HG03565 (cell line): Measurements from ENCODE around the gene RAC3.

Source experiments
- ATAC-seq: cut with Tn5 transposase; IDR thresholded peaks from one replicate; pipeline ENCODE4 v1.9.1; 2021; ENCODE audit warnings: mild to moderate bottlenecking, moderate library complexity; ENCODE audit not compliant: unreplicated experiment

RAC3 gene

GRCh38 chr17:82022310-82022980 is 9.0 kb upstream of the RAC3 start, which contains the start of gene CENPX:
Gene CENPX (minus strand): TSS chr17:82022878. CDS start chr17:82022861, 17 bp downstream.
- ATAC-seq = peak; percentile 9

DNA sequence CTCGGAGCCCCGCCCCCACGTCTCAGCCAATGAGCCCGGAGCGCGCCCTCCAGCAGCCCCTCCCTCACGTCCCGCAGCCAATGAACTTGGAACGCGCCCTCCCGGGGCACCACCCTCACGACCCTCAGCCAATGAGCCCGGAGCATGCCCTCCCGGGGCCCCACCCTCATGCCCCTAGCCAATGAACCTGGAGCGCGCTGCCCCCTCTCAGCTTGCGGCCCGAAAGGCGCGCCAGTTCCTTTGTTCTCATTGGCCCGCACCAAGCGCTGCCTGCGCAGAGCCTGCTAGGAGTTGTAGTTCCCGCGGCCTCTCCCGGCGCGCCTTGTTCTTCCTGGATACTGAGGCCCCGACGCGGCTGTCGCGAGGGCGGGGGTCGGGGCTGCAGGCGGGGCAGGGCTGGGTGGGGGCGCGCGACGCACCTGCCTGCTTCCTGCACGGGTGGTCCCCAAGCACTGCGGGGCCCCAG is 8.5 kb upstream of the RAC3 start, which contains the start of gene LRRC45:
Gene LRRC45, plus strand, starts transcription at position 325 of the 466 bp plus-strand sequence. CDS start 339 bp downstream, outside the sequence.
- ATAC-seq = peak; percentile 71

DNA sequence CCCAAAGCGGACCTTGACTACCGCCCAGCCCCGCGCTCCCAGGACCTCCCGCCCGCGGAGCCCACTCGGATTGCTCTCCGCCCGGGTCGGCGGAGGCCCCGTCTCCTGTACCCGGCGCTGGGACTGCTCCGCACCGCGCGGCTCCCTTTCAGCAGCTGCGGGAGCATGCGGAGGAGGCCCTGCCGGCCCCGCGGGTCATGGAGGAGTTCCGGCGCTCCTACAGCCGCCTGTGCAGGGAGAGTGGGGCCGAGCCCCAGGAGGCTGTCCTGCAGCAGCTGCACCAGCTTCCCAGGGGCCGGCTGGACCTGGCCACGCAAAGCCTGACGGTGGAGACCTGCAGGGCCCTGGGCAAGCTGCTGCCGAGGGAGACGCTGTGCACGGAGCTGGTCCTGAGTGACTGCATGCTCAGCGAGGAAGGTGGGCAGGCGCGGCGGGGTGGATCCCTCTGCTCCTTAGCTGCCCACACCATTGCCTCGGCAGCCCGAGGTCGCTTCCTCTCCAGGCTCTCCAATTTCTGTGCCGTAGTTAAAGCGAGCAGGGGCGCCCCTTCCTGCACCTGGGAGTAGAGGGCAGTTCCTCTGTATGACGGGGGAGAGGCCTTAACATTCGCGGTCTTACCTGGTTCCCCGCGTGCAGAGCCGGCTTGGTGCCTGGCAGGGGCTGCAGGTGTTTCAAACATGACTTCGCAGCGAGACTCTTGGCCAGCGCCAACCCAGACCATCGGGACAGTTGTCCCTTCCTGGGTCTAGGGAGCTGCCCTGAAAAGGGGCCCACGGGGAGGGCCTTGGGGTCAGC is 7.8 kb upstream of the RAC3 start:
- peak; percentile 7 for ATAC-seq

GRCh38 chr17:82024859-82025258 is 6.6 kb upstream of the RAC3 start:
- ATAC-seq = no peak

DNA sequence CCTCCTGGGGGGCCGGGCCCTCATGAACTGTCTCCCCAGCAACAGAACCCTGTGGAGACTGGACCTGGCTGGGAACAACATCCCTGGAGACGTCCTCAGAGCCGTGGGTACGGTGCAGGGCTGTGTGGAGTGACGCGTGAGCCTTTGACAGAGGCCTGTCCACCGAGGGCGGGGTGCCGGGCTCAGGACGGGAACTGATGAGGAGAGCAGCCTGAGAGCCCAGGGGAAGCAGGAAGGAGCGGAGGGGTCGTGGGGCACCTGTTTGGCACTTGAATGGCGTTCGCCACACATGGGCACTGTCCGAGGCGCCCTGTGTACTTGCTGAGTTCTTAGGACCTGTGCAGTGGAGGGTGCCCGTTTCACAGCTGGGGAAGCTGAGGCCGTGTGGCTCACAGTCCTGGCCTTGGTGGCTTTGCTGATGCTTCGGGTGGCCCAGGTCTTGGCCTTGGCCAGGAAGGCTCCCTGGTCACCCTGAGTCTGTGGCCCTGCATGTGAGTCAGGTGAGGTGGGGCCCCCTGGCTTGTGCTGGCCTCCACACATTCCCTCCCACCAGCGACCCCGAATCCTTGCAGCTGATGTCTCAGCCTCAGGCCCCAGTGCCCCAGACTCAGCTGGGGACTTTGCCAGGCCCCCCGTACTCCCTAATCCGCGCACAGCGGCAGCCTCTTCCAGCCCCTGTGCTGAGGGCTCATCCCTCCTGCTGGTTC is 5.9 kb upstream of the RAC3 start:
- ATAC-seq = no peak

DNA sequence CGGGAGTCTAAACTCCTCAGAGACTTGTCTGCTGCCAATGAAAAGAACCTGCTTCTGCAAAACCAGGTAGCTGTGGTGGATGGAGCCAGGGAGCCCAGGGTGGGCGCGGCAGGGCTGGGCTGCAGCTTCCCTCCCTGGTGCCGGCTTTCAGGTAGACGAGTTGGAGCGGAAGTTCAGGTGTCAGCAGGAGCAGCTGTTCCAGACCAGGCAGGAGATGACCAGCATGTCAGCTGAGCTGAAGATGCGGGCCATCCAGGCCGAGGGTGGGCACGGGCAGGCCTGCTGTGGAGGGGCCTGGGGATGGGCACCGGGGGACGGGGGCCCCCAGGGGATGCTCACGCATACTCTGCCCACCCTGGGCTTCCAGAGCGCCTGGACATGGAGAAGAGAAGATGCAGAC is 3.2 kb upstream of the RAC3 start:
- no peak for ATAC-seq

DNA sequence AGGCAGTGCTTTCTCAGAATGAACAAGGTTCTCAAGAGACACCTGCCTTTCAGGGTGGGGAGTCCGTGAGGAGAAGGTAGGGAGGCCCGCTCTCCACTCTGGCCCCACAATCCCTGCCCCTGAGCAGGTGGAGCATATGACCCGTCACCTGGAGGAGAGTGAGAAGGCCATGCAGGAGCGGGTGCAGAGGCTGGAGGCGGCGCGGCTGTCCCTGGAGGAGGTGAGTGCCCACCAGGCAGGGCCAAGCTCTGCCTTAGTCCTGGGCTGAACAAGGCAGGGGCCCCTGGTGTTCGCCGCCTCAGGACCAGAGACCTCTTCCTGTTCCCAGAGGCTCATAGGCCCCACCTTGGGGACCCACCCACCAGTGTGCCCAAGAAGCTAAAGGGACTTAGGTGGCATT is 2.5 kb upstream of the RAC3 start:
- ATAC-seq = no peak

- ATAC-seq = no peak
Measured at GRCh38 chr17:82029391-82029790, 2.1 kb upstream of the RAC3 start.

GRCh38 chr17:82029990-82030469 is 1.4 kb upstream of the RAC3 start:
- no peak for ATAC-seq

DNA sequence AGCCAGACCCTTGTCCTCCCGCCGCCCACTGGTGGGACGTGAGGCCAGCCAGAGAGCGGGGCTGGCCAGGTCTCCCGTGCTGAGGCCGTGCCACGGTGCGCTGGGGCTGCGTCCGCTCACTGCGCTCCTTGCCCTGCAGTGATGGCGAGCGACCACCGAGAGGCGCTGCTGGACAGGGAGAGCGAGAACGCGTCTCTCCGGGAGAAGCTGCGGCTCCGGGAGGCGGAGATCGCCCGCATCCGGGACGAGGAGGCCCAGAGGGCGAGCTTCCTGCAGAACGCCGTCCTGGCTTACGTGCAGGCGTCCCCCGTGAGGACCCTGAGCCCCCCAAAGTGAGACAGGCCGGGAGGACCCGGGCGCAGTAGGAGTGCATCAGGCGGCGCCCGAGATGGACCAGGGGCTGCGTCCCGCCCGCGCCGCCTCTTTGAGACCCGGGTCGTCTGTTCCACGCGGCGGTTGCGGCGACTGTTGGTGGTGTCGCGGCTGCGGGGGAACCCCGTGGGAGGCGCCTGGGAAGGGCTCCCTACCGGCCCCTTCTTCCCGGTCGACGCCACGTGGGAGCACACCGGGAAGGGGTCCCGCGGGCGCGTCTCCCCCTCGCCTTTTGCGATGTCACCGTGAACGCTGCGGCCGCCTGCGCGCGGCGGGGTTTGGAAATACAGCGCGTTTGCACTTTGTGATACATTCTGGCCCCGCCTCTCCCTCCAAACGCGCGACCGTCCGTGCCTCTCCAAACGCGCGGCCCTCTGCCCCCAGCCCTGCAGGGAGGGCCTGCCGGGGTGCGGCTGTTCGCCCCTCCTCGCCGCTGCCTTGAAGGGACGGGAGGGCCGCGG is 792 bp upstream of the RAC3 start:
- ATAC-seq = no peak

DNA sequence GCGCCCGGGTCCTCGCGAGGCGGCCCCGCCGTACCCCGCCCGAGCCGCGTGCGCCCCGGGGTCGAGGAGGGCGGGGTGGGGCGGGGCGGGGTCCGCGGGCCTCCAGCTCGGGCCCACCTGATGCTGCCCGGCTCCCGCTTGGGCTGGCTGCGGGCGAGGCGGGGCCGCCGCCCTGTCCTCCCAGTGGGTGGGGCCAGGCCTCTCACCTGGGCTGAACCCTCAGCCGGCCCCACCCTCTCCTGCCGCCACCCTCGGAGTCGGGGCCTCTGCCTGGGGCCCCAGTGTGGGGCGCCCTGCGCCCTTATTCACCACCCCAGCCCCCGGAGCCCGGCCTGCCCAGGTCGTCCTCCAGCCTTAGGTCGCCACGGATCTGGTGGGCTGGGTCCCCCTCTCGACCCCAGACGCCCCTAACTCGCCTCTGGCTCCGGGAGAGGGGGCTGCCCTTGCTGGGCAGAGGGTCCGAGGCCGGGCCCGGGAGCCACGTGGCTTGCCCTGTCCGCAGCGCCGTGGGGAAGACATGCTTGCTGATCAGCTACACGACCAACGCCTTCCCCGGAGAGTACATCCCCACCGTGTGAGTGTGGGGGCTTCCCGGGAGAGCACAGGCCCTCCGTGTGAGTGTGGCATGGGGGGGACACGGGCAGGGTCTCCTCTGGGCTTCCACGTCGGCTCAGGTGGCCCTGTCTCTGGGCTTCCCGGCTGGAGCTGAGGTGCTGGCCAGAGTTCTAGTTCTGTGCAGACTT is 578 bp downstream of the RAC3 start:
- ATAC-seq = no peak

- no peak for ATAC-seq
Measured at GRCh38 chr17:82033359-82034085, 2.0 kb downstream of the RAC3 start.

DNA sequence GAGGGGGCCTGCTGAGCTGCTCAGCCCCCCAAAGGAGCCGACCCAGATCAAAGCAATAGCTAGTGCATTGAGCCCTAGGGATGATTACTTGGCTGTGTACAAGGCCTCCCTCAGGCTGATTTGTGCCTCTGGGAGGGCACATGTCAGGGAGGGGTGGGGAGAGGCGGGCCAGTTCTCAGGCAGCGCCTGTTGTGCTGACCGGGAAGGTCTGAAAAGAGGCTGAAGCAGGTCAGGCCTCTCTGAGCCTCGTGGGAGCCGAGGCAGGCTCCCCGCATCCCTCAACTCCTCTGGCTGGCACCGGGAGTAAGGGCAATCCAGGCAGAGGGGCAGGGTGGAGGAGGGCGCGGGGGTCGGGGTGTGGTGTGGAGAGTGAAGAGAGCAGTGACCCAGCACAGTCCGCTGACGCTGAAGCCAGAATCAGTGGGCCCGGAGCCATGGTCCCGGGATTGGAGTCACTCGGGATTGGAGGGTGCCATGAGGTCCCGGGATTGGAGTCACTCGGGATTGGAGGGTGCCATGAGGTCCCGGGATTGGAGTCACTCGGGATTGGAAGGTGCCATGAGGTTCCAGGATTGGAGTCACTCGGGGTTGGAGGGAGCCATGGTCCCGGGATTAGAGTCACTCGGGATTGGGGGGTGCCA is 3.0 kb downstream of the RAC3 start:
- no peak for ATAC-seq

DNA sequence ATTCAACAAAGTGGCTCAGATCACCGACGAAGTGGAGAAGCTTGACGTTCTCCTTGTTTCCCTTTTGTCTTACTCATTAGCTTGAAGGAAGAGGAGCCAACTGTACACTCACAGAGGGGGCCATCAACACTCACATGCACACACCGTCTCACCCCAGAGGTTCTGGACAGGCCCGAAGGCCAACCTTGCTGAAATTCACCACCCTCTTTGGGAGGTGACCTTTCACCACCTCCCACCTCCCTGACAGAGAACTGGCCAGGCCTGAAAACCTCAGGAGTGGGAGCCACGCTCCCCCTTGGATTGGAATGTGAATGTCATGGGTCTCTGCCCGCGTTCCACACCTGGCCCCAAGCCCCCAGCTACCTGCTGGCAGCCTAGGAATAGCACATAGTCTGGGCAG is 4.0 kb downstream of the RAC3 start:
- ATAC-seq = no peak

GRCh38 chr17:82035956-82036633 is 4.6 kb downstream of the RAC3 start:
- no peak for ATAC-seq

GRCh38 chr17:82036634-82037091 is 5.2 kb downstream of the RAC3 start:
- no peak for ATAC-seq

GRCh38 chr17:82037092-82037888 is 5.8 kb downstream of the RAC3 start, which contains the start of gene DCXR:
Gene DCXR (minus strand): TSS chr17:82037697. CDS start chr17:82037682, 15 bp downstream.
- peak; percentile 75 for ATAC-seq
